OCI-LY1 (cell line): ENCODE data around the gene LRMDA.

Experiments
- H2AFZ ChIP-seq: fragments of 200-600 bp; sonication (generic), shearing (Covaris generic); 2 replicates; pipeline ENCODE4 v1.6.0; 2014; ENCODE audit warnings: antibody characterized with exemption, mild to moderate bottlenecking, low read length
- H3F3A ChIP-seq: fragments of 200-600 bp; sonication (generic), shearing (Covaris generic); 2 replicates; pipeline ENCODE4 v1.6.0; 2014; ENCODE audit warnings: mild to moderate bottlenecking, antibody characterized with exemption, low read length, moderate library complexity; ENCODE audit not compliant: insufficient read depth
- H3K27ac ChIP-seq: fragments of 200-600 bp; sonication (generic); 2 replicates; pipeline ENCODE4 v1.5.1; 2014; ENCODE audit warnings: low read length, mixed run types, mild to moderate bottlenecking, low read depth; ENCODE audit not compliant: poor library complexity, severe bottlenecking
- H3K27me3 ChIP-seq: fragments of 200-600 bp; sonication (generic); 2 replicates; pipeline ENCODE4 v1.6.0; 2014; ENCODE audit warnings: antibody characterized with exemption, mild to moderate bottlenecking, low read length, moderate library complexity; ENCODE audit not compliant: insufficient read depth
- H3K36me3 ChIP-seq: fragments of 200-600 bp; sonication (generic); 2 replicates; pipeline ENCODE4 v1.6.1; 2014; ENCODE audit warnings: mild to moderate bottlenecking, antibody characterized with exemption, low read length, moderate library complexity, mixed read lengths; ENCODE audit not compliant: insufficient read depth
- H3K4me1 ChIP-seq: fragments of 200-600 bp; sonication (generic); 2 replicates; pipeline ENCODE4 v1.5.1; 2014; ENCODE audit warnings: mild to moderate bottlenecking, low read length, moderate library complexity; ENCODE audit not compliant: insufficient read depth, severe bottlenecking
- H3K4me2 ChIP-seq: fragments of 200-600 bp; sonication (generic), shearing (Covaris generic); 2 replicates; pipeline ENCODE4 v1.6.1; 2014; ENCODE audit warnings: low read length
- H3K4me3 ChIP-seq: fragments of 200-600 bp; sonication (generic); 2 replicates; pipeline ENCODE4 v1.5.1; 2014; ENCODE audit warnings: low read length, low read depth, mild to moderate bottlenecking, mixed read lengths; ENCODE audit not compliant: poor library complexity, severe bottlenecking
- H3K79me2 ChIP-seq: fragments of 200-600 bp; shearing (Covaris generic); 2 replicates; pipeline ENCODE4 v1.6.1; 2016; ENCODE audit warnings: mixed run types, low read length, mixed read lengths; ENCODE audit not compliant: insufficient read depth
- H3K9ac ChIP-seq: fragments of 200-600 bp; sonication (generic), shearing (Covaris generic); 2 replicates; pipeline ENCODE4 v1.6.1; 2014; ENCODE audit warnings: mild to moderate bottlenecking, low read length, mixed read lengths
- H3K9me2 ChIP-seq: fragments of 200-600 bp; sonication (generic), shearing (Covaris generic); 2 replicates; pipeline ENCODE4 v1.6.1; 2014; ENCODE audit warnings: low read depth, mild to moderate bottlenecking, low read length, mixed read lengths
- H3K9me3 ChIP-seq: fragments of 200-600 bp; shearing (Covaris generic); 2 replicates; pipeline ENCODE4 v1.6.1; 2014; ENCODE audit warnings: low read length, mixed read lengths
- H4K20me1 ChIP-seq: fragments of 200-600 bp; sonication (generic), shearing (Covaris generic); 2 replicates; pipeline ENCODE4 v1.6.0; 2016; ENCODE audit warnings: mild to moderate bottlenecking, low read length; ENCODE audit not compliant: insufficient read depth
- EZH2 ChIP-seq: fragments of 200-600 bp; sonication (generic), shearing (Covaris generic); IDR thresholded peaks from 2 replicates; pipeline ENCODE4 v1.8.0; 2017; ENCODE audit warnings: borderline replicate concordance, mixed run types, mild to moderate bottlenecking, antibody characterized with exemption, low read length, moderate library complexity, mixed read lengths
- TF ChIP-seq, protein P1 (sequence below): fragments of 200-600 bp; sonication (generic), shearing (Covaris generic); IDR thresholded peaks from 2 replicates; pipeline ENCODE4 v1.5.1; 2017; ENCODE audit warnings: mild to moderate bottlenecking, antibody characterized with exemption, low read length, moderate library complexity, mixed read lengths

LRMDA gene

DNA sequence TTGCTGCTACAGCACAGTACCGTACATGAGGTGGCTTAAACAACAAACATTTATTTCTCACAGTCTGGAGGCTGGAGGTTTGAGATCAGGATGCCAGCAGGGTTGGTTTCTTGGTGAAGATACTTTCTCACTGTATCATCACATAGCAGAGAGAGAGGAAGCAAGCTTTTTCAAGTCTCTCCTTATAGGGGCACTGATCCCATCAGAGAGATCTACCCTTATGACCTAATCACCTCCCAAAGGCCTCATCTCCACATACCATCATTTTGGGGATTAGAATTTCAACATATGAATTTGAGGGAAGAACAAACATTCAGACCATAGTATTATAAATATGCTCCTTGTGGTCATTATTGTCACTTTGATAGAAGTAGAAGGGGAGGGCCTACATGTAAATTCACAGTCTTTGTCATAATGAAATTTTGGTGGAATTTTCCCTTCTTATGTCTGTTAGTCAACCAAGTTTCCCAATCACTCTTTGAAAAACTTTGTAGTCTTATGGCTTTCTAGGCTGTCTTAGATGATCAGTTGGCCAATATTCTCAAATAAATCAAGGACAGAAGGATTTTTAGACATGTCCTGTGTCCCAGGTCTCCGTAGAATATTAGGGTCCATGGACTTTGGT lies 606.2 kb downstream of the LRMDA start:
- Histone ChIP-seq H3K9me2 (no peaks in the 10 kb centered on the region), H4K20me1 (no peaks in the 10 kb centered on the region), H2AFZ (no peak overlapping the region), H3K4me1 (no peaks in the 10 kb centered on the region), H3K9me3 (no peaks in the 10 kb centered on the region), H3K4me3 (no peak overlapping the region), H3F3A (no peaks in the 10 kb centered on the region), H3K36me3 (no peaks in the 10 kb centered on the region), H3K4me2 (no peak overlapping the region), H3K79me2 (no peaks in the 10 kb centered on the region), H3K27ac (no peak overlapping the region), H3K27me3 (no peaks in the 10 kb centered on the region), H3K9ac (no peak overlapping the region)
- no peak for TF ChIP-seq EZH2
- TF ChIP-seq, protein P1, sequence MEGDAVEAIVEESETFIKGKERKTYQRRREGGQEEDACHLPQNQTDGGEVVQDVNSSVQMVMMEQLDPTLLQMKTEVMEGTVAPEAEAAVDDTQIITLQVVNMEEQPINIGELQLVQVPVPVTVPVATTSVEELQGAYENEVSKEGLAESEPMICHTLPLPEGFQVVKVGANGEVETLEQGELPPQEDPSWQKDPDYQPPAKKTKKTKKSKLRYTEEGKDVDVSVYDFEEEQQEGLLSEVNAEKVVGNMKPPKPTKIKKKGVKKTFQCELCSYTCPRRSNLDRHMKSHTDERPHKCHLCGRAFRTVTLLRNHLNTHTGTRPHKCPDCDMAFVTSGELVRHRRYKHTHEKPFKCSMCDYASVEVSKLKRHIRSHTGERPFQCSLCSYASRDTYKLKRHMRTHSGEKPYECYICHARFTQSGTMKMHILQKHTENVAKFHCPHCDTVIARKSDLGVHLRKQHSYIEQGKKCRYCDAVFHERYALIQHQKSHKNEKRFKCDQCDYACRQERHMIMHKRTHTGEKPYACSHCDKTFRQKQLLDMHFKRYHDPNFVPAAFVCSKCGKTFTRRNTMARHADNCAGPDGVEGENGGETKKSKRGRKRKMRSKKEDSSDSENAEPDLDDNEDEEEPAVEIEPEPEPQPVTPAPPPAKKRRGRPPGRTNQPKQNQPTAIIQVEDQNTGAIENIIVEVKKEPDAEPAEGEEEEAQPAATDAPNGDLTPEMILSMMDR: no peak

DNA sequence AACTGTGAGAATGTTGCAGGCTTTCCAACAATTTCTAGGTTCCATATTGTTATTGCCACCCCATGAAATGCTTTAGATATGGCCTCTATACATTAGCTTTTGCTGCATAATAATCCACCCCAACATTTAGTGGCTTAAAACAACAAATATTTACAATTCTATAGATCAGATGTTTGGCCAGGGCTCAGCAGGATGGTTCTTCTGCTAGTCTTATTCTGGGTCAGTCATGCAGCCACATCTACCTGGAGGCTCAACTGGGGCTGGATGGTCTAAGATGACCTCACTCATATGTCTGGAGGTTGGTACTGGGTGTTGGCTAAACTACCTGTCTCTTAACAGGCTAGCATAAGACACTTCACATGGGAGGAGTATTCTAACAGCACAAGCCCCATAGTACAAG lies 607.3 kb downstream of the LRMDA start:
- no peak overlapping the region for H2AFZ ChIP-seq
- H3K4me3 ChIP-seq: no peak overlapping the region
- no peak overlapping the region for H3K4me2 ChIP-seq
- no peak overlapping the region for H3K27ac ChIP-seq
- H3F3A ChIP-seq: no peaks in the 10 kb centered on the region
- H3K4me1 ChIP-seq: no peaks in the 10 kb centered on the region
- H3K36me3 ChIP-seq: no peaks in the 10 kb centered on the region
- H3K9me2 ChIP-seq: no peaks in the 10 kb centered on the region
- TF ChIP-seq EZH2: no peak
- TF ChIP-seq, protein P1: no peak
- H3K9ac ChIP-seq: no peak overlapping the region
- no peaks in the 10 kb centered on the region for H3K79me2 ChIP-seq
- no peaks in the 10 kb centered on the region for H3K27me3 ChIP-seq
- no peaks in the 10 kb centered on the region for H3K9me3 ChIP-seq
- no peaks in the 10 kb centered on the region for H4K20me1 ChIP-seq

DNA sequence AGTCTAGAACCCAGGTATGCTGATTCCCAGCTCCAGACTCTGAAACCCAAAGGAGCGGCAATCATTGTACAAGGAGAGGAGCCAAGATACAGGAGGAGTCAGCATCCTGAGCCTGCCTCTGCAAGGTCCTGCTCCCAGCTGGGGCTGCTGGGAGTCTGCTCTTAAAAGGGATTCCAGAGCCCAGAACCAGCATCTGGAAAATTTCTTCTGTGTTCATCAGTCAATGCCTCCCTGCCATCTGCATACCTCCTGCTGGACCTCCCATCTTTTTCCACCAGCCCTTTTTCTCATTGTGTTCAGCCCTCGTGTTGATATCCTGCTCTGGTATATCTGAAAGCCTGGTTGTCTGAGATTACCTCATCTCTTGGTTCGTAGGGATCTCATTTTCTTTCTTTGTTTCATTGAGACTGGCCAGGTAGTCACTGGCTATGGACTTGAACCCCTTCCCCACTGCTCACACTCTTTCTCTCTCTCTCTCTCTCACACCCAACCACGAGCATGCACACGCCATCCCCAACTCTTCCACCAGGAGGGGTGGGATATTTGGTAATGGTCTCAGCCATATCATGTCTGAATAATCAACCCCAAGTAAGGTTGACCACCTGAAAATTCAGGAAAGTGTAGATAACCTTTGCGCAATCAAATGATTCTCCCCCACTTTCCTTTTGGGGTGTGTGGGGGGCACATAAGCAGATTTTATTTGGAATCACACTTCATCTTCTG lies 608.8 kb downstream of the LRMDA start:
- Histone ChIP-seq H3K4me3 (no peak overlapping the region), H2AFZ (no peak overlapping the region), H3K27me3 (no peaks in the 10 kb centered on the region), H3K79me2 (no peaks in the 10 kb centered on the region), H4K20me1 (no peaks in the 10 kb centered on the region), H3K9me2 (no peaks in the 10 kb centered on the region), H3K4me2 (no peak overlapping the region), H3K9ac (no peak overlapping the region), H3K4me1 (no peaks in the 10 kb centered on the region), H3K27ac (no peak overlapping the region), H3K36me3 (no peaks in the 10 kb centered on the region), H3F3A (no peaks in the 10 kb centered on the region), H3K9me3 (no peaks in the 10 kb centered on the region)
- TF ChIP-seq EZH2: no peak
- TF ChIP-seq, protein P1: no peak
